RWPE2 (cell line): ENCODE data around the gene GNS.
"Not testable (repeated sequence)": the region's sequence is repeated elsewhere in the genome, so short reads cannot be mapped to it uniquely, and the experiment has no call there.

ENCODE experiments used
- ATAC-seq: fragments of 200-7000 bp; cut with Tn5 transposase; 3 replicates; pipeline ENCODE4 v1.9.1; 2021; ENCODE audit warnings: low read depth
- DNase-seq: peaks from one replicate; pipeline ENCODE4 v3.0.0-alpha.2; 2020; ENCODE audit warnings: low spot score
- H3K27ac ChIP-seq: fragments of 450-650 bp; 2 replicates; pipeline ENCODE4 v1.5.1; 2017; ENCODE audit warnings: mild to moderate bottlenecking; ENCODE audit not compliant: poor library complexity, severe bottlenecking
- H3K27me3 ChIP-seq: fragments of 250-450 bp; sonication (Bioruptor Pico); 2 replicates; pipeline ENCODE4 v1.5.1; 2021; ENCODE audit warnings: mild to moderate bottlenecking, moderate library complexity; ENCODE audit not compliant: insufficient read depth, poor library complexity, severe bottlenecking
- H3K36me3 ChIP-seq: fragments of 250-450 bp; sonication (Bioruptor Pico); 2 replicates; pipeline ENCODE4 v1.5.1; 2020; ENCODE audit warnings: low read depth, mild to moderate bottlenecking, moderate library complexity
- H3K4me1 ChIP-seq: fragments of 250-450 bp; sonication (Bioruptor Pico); 2 replicates; pipeline ENCODE4 v1.5.1; 2021; ENCODE audit warnings: mild to moderate bottlenecking, moderate library complexity; ENCODE audit not compliant: insufficient read depth, poor library complexity, severe bottlenecking
- H3K4me3 ChIP-seq: fragments of 250-450 bp; sonication (Bioruptor Pico); 2 replicates; pipeline ENCODE4 v1.5.1; 2021; ENCODE audit warnings: mild to moderate bottlenecking, moderate library complexity; ENCODE audit not compliant: severe bottlenecking
- H3K9me3 ChIP-seq: fragments of 250-450 bp; sonication (Bioruptor Pico); 2 replicates; pipeline ENCODE4 v1.5.1; 2021; ENCODE audit warnings: mild to moderate bottlenecking, moderate library complexity; ENCODE audit not compliant: severe bottlenecking
- CTCF ChIP-seq: fragments of 450-650 bp; IDR thresholded peaks from one replicate; pipeline ENCODE4 v1.5.1; 2017; ENCODE audit warnings: mild to moderate bottlenecking, moderate library complexity; ENCODE audit not compliant: poor library complexity, severe bottlenecking

Gene GNS

GRCh38 chr12:64802180-64802775 is 43.1 kb upstream of the GNS start:
- H3K36me3 ChIP-seq, H3K27me3 ChIP-seq, H3K4me1 ChIP-seq, H3K9me3 ChIP-seq, H3K4me3 ChIP-seq, H3K27ac ChIP-seq, DNase-seq: not testable (repeated sequence)
- ATAC-seq = peak; percentile 50; the same call in 1 of the 3 replicates
- TF ChIP-seq CTCF = peak; percentile 91

GRCh38 chr12:64801381-64801780 is 42.2 kb upstream of the GNS start:
- Histone ChIP-seq H3K4me1 (no peaks in the 10 kb centered on the region), H3K27ac (no peak overlapping the region), H3K27me3 (no peaks in the 10 kb centered on the region), H3K4me3 (no peak overlapping the region), H3K36me3 (no peaks in the 10 kb centered on the region), H3K9me3 (no peaks in the 10 kb centered on the region)
- no peak for TF ChIP-seq CTCF
- ATAC-seq (peak; percentile 76; the same call in 2 of the 3 replicates), DNase-seq (no peak)

GRCh38 chr12:64800640-64801039 is 41.4 kb upstream of the GNS start:
- ATAC-seq (no peak), DNase-seq (no peak)
- TF ChIP-seq CTCF = no peak
- H3K4me3 ChIP-seq = no peak overlapping the region
- H3K36me3 ChIP-seq = no peaks in the 10 kb centered on the region
- H3K4me1 ChIP-seq = peaks cover 4% of the 10 kb centered on the region
- H3K9me3 ChIP-seq = no peaks in the 10 kb centered on the region
- H3K27ac ChIP-seq = no peak overlapping the region
- no peaks in the 10 kb centered on the region for H3K27me3 ChIP-seq

- no peak for ATAC-seq
- Histone ChIP-seq H3K4me1 (peaks cover 4% of the 10 kb centered on the region), H3K9me3 (no peaks in the 10 kb centered on the region), H3K27me3 (no peaks in the 10 kb centered on the region), H3K27ac (no peak overlapping the region), H3K4me3 (no peak overlapping the region), H3K36me3 (no peaks in the 10 kb centered on the region)
- TF ChIP-seq CTCF = no peak
- no peak for DNase-seq
Observed at GRCh38 chr12:64798165-64798564, 39.0 kb upstream of the GNS start.

GRCh38 chr12:64797156-64797555 is 38.0 kb upstream of the GNS start:
- no peak for DNase-seq
- no peak for ATAC-seq
- no peak overlapping the region for H3K4me3 ChIP-seq
- H3K36me3 ChIP-seq = no peaks in the 10 kb centered on the region
- no peak overlapping the region for H3K27ac ChIP-seq
- TF ChIP-seq CTCF = no peak
- peaks cover 4% of the 10 kb centered on the region for H3K4me1 ChIP-seq
- no peaks in the 10 kb centered on the region for H3K27me3 ChIP-seq
- no peaks in the 10 kb centered on the region for H3K9me3 ChIP-seq
